ENCODE results near the gene DTNA.

DNA sequence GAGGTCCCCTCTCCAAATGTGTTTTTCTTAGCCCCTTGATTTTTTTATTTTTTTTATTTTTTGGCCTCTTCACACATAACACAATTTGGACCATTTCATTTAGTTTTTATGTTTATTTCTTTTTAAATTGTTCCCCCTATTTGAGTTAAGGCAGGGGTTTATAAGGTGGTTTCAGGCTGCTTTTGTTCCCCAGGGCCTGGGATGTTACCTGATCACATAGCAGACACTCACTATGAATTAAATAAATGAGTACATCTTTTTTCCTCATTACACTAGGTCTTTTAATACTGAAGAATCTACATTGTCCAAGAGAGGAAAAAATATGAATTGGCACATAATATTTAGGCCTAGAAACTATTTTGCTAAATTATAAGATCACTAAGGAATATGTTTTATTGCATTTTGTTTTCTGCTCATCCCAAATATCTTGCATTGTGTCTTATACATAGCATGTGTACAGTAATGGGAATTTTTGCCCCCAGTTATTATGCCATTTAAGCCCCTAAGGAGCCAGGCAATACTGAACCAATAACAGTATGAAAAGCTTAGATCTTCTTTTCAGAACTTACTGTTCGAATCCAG, 218.7 kb downstream of the DTNA start:
- TF ChIP-seq POLR2A (IDR thresholded peaks at IDR 0.05): no peak
- TF ChIP-seq, protein P1, sequence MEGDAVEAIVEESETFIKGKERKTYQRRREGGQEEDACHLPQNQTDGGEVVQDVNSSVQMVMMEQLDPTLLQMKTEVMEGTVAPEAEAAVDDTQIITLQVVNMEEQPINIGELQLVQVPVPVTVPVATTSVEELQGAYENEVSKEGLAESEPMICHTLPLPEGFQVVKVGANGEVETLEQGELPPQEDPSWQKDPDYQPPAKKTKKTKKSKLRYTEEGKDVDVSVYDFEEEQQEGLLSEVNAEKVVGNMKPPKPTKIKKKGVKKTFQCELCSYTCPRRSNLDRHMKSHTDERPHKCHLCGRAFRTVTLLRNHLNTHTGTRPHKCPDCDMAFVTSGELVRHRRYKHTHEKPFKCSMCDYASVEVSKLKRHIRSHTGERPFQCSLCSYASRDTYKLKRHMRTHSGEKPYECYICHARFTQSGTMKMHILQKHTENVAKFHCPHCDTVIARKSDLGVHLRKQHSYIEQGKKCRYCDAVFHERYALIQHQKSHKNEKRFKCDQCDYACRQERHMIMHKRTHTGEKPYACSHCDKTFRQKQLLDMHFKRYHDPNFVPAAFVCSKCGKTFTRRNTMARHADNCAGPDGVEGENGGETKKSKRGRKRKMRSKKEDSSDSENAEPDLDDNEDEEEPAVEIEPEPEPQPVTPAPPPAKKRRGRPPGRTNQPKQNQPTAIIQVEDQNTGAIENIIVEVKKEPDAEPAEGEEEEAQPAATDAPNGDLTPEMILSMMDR (IDR thresholded peaks at IDR 0.05): no peak

Measured in thyroid gland (tissue), 4 donors.